A673 (cell line): ENCODE results near the gene LCAT.

Experiments used
- EZH2 ChIP-seq: fragments of 200-600 bp; sonication (generic); IDR thresholded peaks from 2 replicates; pipeline ENCODE4 v1.6.1; 2017; ENCODE audit warnings: borderline replicate concordance, low read depth, mild to moderate bottlenecking, mixed read lengths, antibody characterized with exemption, low read length; ENCODE audit not compliant: poor library complexity, severe bottlenecking
- TF ChIP-seq, protein P1 (sequence below): fragments of 300-800, 200-600 bp; sonication (generic); conservative IDR thresholded peaks from 2 replicates; pipeline ENCODE4 v1.5.1; 2017; ENCODE audit warnings: low read depth, mild to moderate bottlenecking, antibody characterized with exemption, low read length, moderate library complexity, mixed read lengths

DNA sequence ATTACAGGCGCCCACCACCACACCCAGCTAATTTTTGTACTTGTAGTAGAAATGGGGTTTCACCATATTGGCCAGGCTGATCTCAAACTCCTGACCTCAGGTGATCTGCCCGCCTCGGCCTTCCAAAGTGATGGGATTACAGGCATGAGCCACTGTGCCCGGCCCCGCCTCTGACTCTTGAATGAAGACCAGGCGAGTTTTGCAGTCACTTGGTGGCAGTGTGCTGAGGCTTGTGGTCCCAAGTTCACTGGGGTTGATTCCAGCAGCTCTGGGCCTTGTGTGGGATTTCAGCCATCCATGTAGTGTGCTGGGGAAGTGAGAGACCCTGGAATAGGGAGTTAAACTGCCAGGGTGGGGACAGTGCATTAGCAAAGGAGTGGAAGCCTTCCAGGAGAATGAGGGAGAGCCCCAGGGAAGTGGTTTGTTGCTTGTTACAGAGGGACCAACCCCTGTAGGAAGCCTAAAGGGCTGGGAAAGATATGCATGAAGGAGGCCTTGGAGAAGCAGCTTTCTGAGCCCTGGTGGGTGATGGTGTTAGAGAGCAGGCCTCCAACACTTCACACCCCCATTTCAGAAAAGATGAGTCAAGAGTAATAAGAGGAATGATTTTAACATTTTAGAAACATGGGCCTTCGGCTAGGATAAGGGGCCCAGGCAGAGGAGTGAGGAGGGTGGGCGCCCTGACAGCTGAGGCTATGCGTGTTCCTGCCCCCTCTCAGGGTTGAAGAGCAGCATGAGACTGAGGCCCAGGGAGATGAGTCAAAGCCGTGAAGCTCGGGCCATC lies 36.3 kb downstream of the LCAT start:
- TF ChIP-seq, protein P1, sequence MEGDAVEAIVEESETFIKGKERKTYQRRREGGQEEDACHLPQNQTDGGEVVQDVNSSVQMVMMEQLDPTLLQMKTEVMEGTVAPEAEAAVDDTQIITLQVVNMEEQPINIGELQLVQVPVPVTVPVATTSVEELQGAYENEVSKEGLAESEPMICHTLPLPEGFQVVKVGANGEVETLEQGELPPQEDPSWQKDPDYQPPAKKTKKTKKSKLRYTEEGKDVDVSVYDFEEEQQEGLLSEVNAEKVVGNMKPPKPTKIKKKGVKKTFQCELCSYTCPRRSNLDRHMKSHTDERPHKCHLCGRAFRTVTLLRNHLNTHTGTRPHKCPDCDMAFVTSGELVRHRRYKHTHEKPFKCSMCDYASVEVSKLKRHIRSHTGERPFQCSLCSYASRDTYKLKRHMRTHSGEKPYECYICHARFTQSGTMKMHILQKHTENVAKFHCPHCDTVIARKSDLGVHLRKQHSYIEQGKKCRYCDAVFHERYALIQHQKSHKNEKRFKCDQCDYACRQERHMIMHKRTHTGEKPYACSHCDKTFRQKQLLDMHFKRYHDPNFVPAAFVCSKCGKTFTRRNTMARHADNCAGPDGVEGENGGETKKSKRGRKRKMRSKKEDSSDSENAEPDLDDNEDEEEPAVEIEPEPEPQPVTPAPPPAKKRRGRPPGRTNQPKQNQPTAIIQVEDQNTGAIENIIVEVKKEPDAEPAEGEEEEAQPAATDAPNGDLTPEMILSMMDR: no peak
- TF ChIP-seq EZH2: no peak
